ENCODE data around the gene ABCA13.

DNA sequence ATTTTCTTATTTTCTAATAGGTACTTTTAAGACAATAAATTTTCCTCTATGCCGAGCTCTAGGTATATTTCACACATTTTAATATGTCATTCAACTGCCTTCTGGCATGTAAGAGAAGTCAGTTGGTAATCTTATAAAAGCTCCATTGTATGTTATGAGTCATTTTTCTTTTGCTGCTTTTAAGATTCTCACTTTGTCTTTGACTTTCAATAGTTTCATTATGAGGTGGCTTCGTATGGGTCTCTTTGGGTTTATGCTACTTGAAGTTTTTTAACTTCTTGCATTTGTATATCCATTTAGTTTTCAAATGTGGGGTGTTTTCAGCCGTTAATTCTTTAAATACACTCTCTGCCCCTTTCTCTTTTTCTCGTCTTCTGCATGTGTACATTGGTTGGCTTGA, 80.5 kb downstream of the ABCA13 start:
- TF ChIP-seq, protein P1, sequence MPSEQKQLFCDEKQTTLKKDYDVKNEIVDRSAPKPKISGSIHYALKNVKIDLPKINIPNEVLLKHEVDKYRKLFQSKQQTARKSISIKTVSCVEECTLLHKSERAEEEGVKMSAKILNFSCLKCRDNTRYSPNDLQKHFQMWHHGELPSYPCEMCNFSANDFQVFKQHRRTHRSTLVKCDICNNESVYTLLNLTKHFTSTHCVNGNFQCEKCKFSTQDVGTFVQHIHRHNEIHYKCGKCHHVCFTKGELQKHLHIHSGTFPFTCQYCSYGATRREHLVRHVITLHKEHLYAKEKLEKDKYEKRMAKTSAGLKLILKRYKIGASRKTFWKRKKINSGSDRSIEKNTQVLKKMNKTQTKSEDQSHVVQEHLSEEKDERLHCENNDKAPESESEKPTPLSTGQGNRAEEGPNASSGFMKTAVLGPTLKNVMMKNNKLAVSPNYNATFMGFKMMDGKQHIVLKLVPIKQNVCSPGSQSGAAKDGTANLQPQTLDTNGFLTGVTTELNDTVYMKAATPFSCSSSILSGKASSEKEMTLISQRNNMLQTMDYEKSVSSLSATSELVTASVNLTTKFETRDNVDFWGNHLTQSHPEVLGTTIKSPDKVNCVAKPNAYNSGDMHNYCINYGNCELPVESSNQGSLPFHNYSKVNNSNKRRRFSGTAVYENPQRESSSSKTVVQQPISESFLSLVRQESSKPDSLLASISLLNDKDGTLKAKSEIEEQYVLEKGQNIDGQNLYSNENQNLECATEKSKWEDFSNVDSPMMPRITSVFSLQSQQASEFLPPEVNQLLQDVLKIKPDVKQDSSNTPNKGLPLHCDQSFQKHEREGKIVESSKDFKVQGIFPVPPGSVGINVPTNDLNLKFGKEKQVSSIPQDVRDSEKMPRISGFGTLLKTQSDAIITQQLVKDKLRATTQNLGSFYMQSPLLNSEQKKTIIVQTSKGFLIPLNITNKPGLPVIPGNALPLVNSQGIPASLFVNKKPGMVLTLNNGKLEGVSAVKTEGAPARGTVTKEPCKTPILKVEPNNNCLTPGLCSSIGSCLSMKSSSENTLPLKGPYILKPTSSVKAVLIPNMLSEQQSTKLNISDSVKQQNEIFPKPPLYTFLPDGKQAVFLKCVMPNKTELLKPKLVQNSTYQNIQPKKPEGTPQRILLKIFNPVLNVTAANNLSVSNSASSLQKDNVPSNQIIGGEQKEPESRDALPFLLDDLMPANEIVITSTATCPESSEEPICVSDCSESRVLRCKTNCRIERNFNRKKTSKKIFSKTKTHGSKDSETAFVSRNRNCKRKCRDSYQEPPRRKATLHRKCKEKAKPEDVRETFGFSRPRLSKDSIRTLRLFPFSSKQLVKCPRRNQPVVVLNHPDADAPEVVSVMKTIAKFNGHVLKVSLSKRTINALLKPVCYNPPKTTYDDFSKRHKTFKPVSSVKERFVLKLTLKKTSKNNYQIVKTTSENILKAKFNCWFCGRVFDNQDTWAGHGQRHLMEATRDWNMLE (tag by site-specific recombination; conservative IDR thresholded peaks at IDR 0.05; ENCODE audit: low read depth): no peak
- TF ChIP-seq ZNF2 (tag by site-specific recombination; IDR thresholded peaks at IDR 0.05) (no peak), YY2 (tag by site-specific recombination; IDR thresholded peaks at IDR 0.05) (no peak), ZNF529 (tag by site-specific recombination; IDR thresholded peaks at IDR 0.05; ENCODE audit: insufficient replicate concordance) (no peak), ZNF138 (tag by site-specific recombination; IDR thresholded peaks at IDR 0.05; ENCODE audit: borderline replicate concordance) (no peak)
- TF ChIP-seq, protein P2, sequence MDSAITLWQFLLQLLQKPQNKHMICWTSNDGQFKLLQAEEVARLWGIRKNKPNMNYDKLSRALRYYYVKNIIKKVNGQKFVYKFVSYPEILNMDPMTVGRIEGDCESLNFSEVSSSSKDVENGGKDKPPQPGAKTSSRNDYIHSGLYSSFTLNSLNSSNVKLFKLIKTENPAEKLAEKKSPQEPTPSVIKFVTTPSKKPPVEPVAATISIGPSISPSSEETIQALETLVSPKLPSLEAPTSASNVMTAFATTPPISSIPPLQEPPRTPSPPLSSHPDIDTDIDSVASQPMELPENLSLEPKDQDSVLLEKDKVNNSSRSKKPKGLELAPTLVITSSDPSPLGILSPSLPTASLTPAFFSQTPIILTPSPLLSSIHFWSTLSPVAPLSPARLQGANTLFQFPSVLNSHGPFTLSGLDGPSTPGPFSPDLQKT (IDR thresholded peaks at IDR 0.05; ENCODE audit: borderline replicate concordance, low read depth, low read length): no peak
- TF ChIP-seq, protein P3, sequence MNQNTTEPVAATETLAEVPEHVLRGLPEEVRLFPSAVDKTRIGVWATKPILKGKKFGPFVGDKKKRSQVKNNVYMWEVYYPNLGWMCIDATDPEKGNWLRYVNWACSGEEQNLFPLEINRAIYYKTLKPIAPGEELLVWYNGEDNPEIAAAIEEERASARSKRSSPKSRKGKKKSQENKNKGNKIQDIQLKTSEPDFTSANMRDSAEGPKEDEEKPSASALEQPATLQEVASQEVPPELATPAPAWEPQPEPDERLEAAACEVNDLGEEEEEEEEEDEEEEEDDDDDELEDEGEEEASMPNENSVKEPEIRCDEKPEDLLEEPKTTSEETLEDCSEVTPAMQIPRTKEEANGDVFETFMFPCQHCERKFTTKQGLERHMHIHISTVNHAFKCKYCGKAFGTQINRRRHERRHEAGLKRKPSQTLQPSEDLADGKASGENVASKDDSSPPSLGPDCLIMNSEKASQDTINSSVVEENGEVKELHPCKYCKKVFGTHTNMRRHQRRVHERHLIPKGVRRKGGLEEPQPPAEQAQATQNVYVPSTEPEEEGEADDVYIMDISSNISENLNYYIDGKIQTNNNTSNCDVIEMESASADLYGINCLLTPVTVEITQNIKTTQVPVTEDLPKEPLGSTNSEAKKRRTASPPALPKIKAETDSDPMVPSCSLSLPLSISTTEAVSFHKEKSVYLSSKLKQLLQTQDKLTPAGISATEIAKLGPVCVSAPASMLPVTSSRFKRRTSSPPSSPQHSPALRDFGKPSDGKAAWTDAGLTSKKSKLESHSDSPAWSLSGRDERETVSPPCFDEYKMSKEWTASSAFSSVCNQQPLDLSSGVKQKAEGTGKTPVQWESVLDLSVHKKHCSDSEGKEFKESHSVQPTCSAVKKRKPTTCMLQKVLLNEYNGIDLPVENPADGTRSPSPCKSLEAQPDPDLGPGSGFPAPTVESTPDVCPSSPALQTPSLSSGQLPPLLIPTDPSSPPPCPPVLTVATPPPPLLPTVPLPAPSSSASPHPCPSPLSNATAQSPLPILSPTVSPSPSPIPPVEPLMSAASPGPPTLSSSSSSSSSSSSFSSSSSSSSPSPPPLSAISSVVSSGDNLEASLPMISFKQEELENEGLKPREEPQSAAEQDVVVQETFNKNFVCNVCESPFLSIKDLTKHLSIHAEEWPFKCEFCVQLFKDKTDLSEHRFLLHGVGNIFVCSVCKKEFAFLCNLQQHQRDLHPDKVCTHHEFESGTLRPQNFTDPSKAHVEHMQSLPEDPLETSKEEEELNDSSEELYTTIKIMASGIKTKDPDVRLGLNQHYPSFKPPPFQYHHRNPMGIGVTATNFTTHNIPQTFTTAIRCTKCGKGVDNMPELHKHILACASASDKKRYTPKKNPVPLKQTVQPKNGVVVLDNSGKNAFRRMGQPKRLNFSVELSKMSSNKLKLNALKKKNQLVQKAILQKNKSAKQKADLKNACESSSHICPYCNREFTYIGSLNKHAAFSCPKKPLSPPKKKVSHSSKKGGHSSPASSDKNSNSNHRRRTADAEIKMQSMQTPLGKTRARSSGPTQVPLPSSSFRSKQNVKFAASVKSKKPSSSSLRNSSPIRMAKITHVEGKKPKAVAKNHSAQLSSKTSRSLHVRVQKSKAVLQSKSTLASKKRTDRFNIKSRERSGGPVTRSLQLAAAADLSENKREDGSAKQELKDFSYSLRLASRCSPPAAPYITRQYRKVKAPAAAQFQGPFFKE (tag by site-specific recombination; IDR thresholded peaks at IDR 0.05; ENCODE audit: borderline replicate concordance): no peak
- TF ChIP-seq, protein P4, sequence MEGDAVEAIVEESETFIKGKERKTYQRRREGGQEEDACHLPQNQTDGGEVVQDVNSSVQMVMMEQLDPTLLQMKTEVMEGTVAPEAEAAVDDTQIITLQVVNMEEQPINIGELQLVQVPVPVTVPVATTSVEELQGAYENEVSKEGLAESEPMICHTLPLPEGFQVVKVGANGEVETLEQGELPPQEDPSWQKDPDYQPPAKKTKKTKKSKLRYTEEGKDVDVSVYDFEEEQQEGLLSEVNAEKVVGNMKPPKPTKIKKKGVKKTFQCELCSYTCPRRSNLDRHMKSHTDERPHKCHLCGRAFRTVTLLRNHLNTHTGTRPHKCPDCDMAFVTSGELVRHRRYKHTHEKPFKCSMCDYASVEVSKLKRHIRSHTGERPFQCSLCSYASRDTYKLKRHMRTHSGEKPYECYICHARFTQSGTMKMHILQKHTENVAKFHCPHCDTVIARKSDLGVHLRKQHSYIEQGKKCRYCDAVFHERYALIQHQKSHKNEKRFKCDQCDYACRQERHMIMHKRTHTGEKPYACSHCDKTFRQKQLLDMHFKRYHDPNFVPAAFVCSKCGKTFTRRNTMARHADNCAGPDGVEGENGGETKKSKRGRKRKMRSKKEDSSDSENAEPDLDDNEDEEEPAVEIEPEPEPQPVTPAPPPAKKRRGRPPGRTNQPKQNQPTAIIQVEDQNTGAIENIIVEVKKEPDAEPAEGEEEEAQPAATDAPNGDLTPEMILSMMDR (tag by site-specific recombination; IDR thresholded peaks at IDR 0.05): no peak
